Breast epithelium (tissue), 4 donors: Measurements from ENCODE around the gene TGIF2. TPM values are rescaled to one million over a fixed set of nuclear protein-coding genes. Genes with fewer than 3 reads are reported as not detected.

Experiments
- DNase-seq, 2 donors: peaks; one replicate each; pipeline ENCODE4 v3.0.0-alpha.2; 2019; ENCODE audit warnings: low spot score in 2 of 2
- H3K27ac ChIP-seq, 2 donors: fragments of 200-600 bp; sonication (generic) in 1 of 2; one replicate each; pipeline ENCODE4 v1.5.1; 2016 to 2019; ENCODE audit warnings: mild to moderate bottlenecking in 1 of 2
- H3K27me3 ChIP-seq, 2 donors: fragments of 200-600 bp; sonication (generic) in 1 of 2; one replicate each; pipeline versions ENCODE4 v1.5.1 to v1.6.0; 2017 to 2019; ENCODE audit warnings: control low read depth in 1 of 2, mild to moderate bottlenecking in 1 of 2
- H3K36me3 ChIP-seq: fragments of 200-600 bp; one replicate; pipeline ENCODE4 v1.5.1; 2019
- H3K4me1 ChIP-seq, 2 donors: fragments of 200-600 bp; sonication (generic); one replicate each; pipeline ENCODE4 v1.5.1; 2016 to 2019; ENCODE audit warnings: control low read depth in 1 of 2
- H3K4me3 ChIP-seq, 3 donors: fragments of 200-600 bp; sonication (generic); 1 replicate in 2 of 3; 2 replicates in 1 of 3; pipeline ENCODE4 v1.5.1; 2016 to 2019; ENCODE audit warnings: mild to moderate bottlenecking in 3 of 3, moderate library complexity in 2 of 3
- H3K9me3 ChIP-seq, 2 donors: fragments of 200-600 bp; sonication (generic) in 1 of 2; one replicate each; pipeline ENCODE4 v1.5.1; 2016 to 2019; ENCODE audit warnings: control low read depth in 1 of 2
- POLR2A ChIP-seq: fragments of 450-650 bp; IDR thresholded peaks from one replicate; pipeline ENCODE4 v1.6.1; 2016; ENCODE audit warnings: antibody characterized with exemption, mild to moderate bottlenecking, moderate library complexity
- POLR2AphosphoS5 ChIP-seq, 3 donors: sonication (generic); formaldehyde crosslinking; IDR thresholded peaks; one replicate each; pipeline ENCODE4 v1.6.1; 2017; ENCODE audit warnings: antibody characterized with exemption in 3 of 3
- intact Hi-C: fragments of 100-400 bp; cut with DNase I; formaldehyde crosslinking; loops from one replicate; pipeline ENCODE4 v1.15.1; 2023; ENCODE audit warnings: low total_unique reads
- total RNA-seq, 3 donors: library from RNA; depleted of rRNA; stranded (reverse); fragments of >200 nt; gene quantifications; one replicate each; pipeline ENCODE4 v1.1.0, GENCODE V29; 2016
- TF ChIP-seq, protein P1 (sequence below), 3 donors: fragments of 450-650 bp; IDR thresholded peaks; one replicate each; pipeline ENCODE4 v1.5.1; 2016 to 2017; ENCODE audit warnings: antibody characterized with exemption in 3 of 3, mild to moderate bottlenecking in 3 of 3, moderate library complexity in 3 of 3

The TGIF2 gene
- total RNA-seq, 3 donors from 2014 or later: 9.9 to 14.3 (median 13.4) TPM

DNA sequence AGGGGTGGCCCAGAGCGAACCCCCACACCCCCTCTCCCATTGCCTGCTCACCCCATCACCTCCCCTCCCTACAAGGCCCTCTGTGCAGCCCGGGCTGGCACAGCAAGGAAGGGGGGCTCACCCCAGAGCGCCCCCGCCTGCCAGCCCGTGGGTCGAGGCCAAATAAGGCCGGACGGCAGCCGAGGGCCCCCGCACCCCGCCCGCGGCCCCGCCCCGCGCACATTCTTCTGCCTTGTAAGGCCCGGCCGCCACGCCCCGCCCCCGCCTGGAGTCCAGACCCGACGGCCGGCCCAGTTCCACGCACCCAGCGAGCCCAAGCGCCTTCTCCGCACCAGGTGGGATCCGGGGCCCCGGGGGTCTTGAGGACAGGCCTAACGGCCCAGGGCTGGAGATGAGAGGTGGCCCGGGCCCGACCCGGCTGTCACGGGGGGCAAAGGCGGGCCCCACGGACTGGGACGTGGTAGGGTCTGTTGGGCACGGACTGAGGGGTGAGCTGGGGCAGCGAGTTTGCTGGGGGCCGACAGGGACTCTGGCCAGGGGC lies 32.1 kb upstream of the TGIF2 start, which contains the start of gene MYL9:
Gene MYL9, plus strand, starts transcription at position 293 of the 541 bp plus-strand sequence. CDS start 3,366 bp downstream, outside the sequence.
- peak; percentile 87 to 94 for DNase-seq
- Histone ChIP-seq H3K4me3 (peak within 1 kb of the TSS; percentile 78 to 97 (median 85)), H3K27ac (peak within 1 kb of the TSS; percentile 95 to 99), H3K9me3 (no peaks in the 10 kb centered on the region), H3K27me3 (no peaks in the 10 kb centered on the region), H3K36me3 (no peaks in the 10 kb centered on the region), H3K4me1 (peaks cover 0 to 7% of the 10 kb centered on the region in 2 donors)
- intact Hi-C loops: no loop called here
- TF ChIP-seq, protein P1, sequence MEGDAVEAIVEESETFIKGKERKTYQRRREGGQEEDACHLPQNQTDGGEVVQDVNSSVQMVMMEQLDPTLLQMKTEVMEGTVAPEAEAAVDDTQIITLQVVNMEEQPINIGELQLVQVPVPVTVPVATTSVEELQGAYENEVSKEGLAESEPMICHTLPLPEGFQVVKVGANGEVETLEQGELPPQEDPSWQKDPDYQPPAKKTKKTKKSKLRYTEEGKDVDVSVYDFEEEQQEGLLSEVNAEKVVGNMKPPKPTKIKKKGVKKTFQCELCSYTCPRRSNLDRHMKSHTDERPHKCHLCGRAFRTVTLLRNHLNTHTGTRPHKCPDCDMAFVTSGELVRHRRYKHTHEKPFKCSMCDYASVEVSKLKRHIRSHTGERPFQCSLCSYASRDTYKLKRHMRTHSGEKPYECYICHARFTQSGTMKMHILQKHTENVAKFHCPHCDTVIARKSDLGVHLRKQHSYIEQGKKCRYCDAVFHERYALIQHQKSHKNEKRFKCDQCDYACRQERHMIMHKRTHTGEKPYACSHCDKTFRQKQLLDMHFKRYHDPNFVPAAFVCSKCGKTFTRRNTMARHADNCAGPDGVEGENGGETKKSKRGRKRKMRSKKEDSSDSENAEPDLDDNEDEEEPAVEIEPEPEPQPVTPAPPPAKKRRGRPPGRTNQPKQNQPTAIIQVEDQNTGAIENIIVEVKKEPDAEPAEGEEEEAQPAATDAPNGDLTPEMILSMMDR (IDR thresholded peaks at IDR 0.05): no peak
- TF ChIP-seq POLR2AphosphoS5 (IDR thresholded peaks at IDR 0.05): peak in 1 of 3 donors; percentile 64
- peak; percentile 49 for TF ChIP-seq POLR2A

DNA sequence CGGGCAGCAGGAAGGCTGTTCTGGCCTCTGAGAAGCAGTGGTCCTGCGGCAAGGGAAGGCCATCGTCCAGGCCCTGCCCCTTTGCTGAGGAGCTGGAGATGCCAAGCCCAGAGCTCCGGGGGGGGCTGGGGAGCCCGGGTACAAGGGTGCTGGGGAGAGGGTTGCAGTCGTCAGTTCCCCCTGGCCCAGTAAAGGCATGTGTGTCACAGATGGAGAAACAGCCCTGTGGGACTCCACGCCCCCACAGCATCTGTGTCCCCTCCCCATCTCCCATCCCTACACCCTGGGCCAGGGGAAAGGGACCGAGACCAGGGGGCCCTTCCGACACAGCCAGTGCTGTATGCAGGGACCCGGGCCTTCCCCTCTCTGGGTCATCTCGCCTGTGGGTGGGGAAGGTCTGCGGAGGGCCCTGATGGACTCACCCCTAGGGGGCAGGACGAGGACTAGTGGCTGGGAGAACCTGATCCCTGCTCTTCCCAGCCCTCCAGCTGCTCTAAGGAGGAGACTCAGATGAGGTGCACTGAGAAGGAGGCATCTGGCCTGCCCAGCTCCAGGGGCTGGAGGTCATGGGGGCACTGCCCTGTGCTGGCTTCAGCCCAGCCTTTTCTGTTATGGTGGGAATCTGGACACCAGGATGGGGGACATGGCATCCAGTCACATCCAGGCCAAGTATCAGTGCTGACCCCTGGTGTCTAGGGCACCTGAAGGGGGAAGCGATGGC lies 31.5 kb upstream of the TGIF2 start:
- Histone ChIP-seq H3K4me1 (peaks cover 0 to 7% of the 10 kb centered on the region in 2 donors), H3K4me3 (peak overlapping the region; percentile 78 to 97 (median 85)), H3K36me3 (no peaks in the 10 kb centered on the region), H3K9me3 (no peaks in the 10 kb centered on the region), H3K27ac (peak overlapping the region; percentile 95 to 99), H3K27me3 (no peaks in the 10 kb centered on the region)
- TF ChIP-seq POLR2AphosphoS5 (IDR thresholded peaks at IDR 0.05) (no peak), POLR2A (no peak)
- TF ChIP-seq, protein P1 (IDR thresholded peaks at IDR 0.05): peak in 1 of 3 donors; percentile 44
- DNase-seq: no peak
- intact Hi-C loops: no loop called here

GRCh38 chr20:36542516-36543183 lies 30.7 kb upstream of the TGIF2 start:
- H3K27ac ChIP-seq: peak overlapping the region; percentile 95 to 99
- H3K9me3 ChIP-seq: no peaks in the 10 kb centered on the region
- H3K4me1 ChIP-seq: peaks cover 0 to 7% of the 10 kb centered on the region in 2 donors
- no peak for DNase-seq
- H3K36me3 ChIP-seq: no peaks in the 10 kb centered on the region
- H3K27me3 ChIP-seq: no peaks in the 10 kb centered on the region
- peak overlapping the region; percentile 78 to 97 (median 85) for H3K4me3 ChIP-seq
- TF ChIP-seq, protein P1 (IDR thresholded peaks at IDR 0.05): no peak
- TF ChIP-seq POLR2A (no peak), POLR2AphosphoS5 (IDR thresholded peaks at IDR 0.05) (no peak)
- intact Hi-C loops: no loop called here

GRCh38 chr20:36543184-36544133 lies 29.9 kb upstream of the TGIF2 start:
- peak in 1 of 2 donors; percentile 60 for DNase-seq
- Histone ChIP-seq H3K27me3 (no peaks in the 10 kb centered on the region), H3K9me3 (no peaks in the 10 kb centered on the region), H3K4me1 (peaks cover 0 to 7% of the 10 kb centered on the region in 2 donors), H3K27ac (peak overlapping the region; percentile 95 to 99), H3K36me3 (no peaks in the 10 kb centered on the region), H3K4me3 (peak overlapping the region; percentile 78 to 97 (median 85))
- intact Hi-C loops: no loop called here
- TF ChIP-seq, protein P1 (IDR thresholded peaks at IDR 0.05): no peak
- no peak for TF ChIP-seq POLR2A
- TF ChIP-seq POLR2AphosphoS5 (IDR thresholded peaks at IDR 0.05): peak; percentile 20 to 69 (median 48)
